ENCODE data around the gene HEXIM2. TPM values are rescaled to one million over a fixed set of nuclear protein-coding genes. Genes with fewer than 3 reads are reported as not detected.
A peak's percentile ranks its signal among the peaks of the same experiment; 100 is the strongest.

HEXIM2 gene
- total and polyA plus RNA-seq, 2 of the 13 experiments (the other 11 are each of a cell fraction or from before 2014, with no cell fraction given), result 27.1 to 32.4 TPM

DNA sequence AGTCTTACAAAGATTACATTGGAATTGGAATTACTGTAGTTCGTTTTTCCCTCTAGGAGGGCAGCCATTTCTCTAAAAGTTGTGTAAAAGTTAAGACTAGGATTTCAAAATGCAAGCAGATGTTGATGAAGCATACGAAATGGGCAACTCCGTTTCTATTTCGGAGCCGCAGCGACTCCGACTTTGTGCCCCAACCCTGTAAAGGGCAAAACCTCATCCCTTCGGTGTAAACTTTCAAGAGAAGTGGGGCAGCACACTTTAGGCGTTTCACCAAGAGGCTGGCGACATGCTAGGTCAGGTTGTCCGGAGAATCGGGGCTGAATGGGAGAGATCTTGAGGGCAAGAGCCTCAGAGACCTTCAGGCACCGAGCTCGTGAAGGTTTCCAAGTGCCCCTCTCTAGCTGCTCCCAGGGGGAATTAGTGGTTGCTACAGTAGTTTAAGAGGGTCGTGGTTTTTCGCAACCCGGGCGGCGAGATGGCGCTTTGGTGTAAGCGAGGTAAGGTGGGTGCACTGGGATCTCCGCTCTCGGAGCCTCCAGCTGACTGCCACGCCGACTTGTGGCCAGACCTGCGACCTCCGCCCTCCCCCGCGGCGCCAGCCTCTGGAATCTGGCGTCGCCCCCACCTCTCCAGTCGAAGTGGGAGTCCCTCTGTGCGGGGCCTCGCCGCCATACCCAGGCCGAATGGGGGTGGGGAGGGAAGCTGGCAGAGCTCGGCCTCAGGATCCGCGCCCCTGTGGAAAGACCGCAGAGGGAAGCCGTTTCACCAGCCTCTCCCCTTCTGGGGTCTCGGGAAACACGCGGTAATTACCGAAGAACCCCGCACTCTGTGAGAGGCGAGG, 1.0 kb upstream of the HEXIM2 start (continued):
- TF ChIP-seq NRL (CRISPR knock-in tag; IDR thresholded peaks at IDR 0.05; ENCODE audit: borderline replicate concordance) (peak; percentile 92; the same call in 1 of the 2 replicates), AGO1 (IDR thresholded peaks at IDR 0.05; ENCODE audit: low read depth, low read length, poor library complexity, severe bottlenecking) (no peak), TBX2 (CRISPR knock-in tag; IDR thresholded peaks at IDR 0.05; ENCODE audit: borderline replicate concordance) (peak; percentile 70; the same call in 1 of the 2 replicates), TMF1 (CRISPR knock-in tag; IDR thresholded peaks at IDR 0.05; ENCODE audit: low read depth) (no peak), ZNF343 (CRISPR knock-in tag; IDR thresholded peaks at IDR 0.05) (peak; percentile 88), NCOA2 (CRISPR knock-in tag; IDR thresholded peaks at IDR 0.05) (no peak; the same call in 1 of the 2 replicates), ZNF441 (CRISPR knock-in tag; IDR thresholded peaks at IDR 0.05; ENCODE audit: borderline replicate concordance) (peak; percentile 78), CEBPB (IDR thresholded peaks at IDR 0.05; ENCODE audit: borderline replicate concordance, low read depth, low read length) (0 out of 2 replicates have a peak, but pooled peaks have one; percentile 7), SIN3B (IDR thresholded peaks at IDR 0.05; ENCODE audit: low read length) (no peak), ZNF546 (CRISPR knock-in tag; conservative IDR thresholded peaks at IDR 0.05) (no peak; the same call in 1 of the 2 replicates), HNF4A (CRISPR knock-in tag; IDR thresholded peaks at IDR 0.05) (peak; percentile 52; the same call in 1 of the 2 replicates), ZNF333 (CRISPR knock-in tag; IDR thresholded peaks at IDR 0.05; ENCODE audit: borderline replicate concordance) (peak; percentile 83; the same call in 1 of the 2 replicates)
- TF ChIP-seq, protein P1, sequence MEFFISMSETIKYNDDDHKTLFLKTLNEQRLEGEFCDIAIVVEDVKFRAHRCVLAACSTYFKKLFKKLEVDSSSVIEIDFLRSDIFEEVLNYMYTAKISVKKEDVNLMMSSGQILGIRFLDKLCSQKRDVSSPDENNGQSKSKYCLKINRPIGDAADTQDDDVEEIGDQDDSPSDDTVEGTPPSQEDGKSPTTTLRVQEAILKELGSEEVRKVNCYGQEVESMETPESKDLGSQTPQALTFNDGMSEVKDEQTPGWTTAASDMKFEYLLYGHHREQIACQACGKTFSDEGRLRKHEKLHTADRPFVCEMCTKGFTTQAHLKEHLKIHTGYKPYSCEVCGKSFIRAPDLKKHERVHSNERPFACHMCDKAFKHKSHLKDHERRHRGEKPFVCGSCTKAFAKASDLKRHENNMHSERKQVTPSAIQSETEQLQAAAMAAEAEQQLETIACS (CRISPR knock-in tag; IDR thresholded peaks at IDR 0.05), result no peak
- TF ChIP-seq, protein P2, sequence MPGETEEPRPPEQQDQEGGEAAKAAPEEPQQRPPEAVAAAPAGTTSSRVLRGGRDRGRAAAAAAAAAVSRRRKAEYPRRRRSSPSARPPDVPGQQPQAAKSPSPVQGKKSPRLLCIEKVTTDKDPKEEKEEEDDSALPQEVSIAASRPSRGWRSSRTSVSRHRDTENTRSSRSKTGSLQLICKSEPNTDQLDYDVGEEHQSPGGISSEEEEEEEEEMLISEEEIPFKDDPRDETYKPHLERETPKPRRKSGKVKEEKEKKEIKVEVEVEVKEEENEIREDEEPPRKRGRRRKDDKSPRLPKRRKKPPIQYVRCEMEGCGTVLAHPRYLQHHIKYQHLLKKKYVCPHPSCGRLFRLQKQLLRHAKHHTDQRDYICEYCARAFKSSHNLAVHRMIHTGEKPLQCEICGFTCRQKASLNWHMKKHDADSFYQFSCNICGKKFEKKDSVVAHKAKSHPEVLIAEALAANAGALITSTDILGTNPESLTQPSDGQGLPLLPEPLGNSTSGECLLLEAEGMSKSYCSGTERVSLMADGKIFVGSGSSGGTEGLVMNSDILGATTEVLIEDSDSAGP (CRISPR knock-in tag; IDR thresholded peaks at IDR 0.05; ENCODE audit: borderline replicate concordance), result no peak
- TF ChIP-seq, protein P3, sequence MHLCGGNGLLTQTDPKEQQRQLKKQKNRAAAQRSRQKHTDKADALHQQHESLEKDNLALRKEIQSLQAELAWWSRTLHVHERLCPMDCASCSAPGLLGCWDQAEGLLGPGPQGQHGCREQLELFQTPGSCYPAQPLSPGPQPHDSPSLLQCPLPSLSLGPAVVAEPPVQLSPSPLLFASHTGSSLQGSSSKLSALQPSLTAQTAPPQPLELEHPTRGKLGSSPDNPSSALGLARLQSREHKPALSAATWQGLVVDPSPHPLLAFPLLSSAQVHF (CRISPR knock-in tag; IDR thresholded peaks at IDR 0.05), result no peak
- TF ChIP-seq, protein P4, sequence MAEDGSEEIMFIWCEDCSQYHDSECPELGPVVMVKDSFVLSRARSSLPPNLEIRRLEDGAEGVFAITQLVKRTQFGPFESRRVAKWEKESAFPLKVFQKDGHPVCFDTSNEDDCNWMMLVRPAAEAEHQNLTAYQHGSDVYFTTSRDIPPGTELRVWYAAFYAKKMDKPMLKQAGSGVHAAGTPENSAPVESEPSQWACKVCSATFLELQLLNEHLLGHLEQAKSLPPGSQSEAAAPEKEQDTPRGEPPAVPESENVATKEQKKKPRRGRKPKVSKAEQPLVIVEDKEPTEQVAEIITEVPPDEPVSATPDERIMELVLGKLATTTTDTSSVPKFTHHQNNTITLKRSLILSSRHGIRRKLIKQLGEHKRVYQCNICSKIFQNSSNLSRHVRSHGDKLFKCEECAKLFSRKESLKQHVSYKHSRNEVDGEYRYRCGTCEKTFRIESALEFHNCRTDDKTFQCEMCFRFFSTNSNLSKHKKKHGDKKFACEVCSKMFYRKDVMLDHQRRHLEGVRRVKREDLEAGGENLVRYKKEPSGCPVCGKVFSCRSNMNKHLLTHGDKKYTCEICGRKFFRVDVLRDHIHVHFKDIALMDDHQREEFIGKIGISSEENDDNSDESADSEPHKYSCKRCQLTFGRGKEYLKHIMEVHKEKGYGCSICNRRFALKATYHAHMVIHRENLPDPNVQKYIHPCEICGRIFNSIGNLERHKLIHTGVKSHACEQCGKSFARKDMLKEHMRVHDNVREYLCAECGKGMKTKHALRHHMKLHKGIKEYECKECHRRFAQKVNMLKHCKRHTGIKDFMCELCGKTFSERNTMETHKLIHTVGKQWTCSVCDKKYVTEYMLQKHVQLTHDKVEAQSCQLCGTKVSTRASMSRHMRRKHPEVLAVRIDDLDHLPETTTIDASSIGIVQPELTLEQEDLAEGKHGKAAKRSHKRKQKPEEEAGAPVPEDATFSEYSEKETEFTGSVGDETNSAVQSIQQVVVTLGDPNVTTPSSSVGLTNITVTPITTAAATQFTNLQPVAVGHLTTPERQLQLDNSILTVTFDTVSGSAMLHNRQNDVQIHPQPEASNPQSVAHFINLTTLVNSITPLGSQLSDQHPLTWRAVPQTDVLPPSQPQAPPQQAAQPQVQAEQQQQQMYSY (CRISPR knock-in tag; IDR thresholded peaks at IDR 0.05), result 0 out of 2 replicates have a peak, but pooled peaks have one; percentile 50
- TF ChIP-seq, protein P5, sequence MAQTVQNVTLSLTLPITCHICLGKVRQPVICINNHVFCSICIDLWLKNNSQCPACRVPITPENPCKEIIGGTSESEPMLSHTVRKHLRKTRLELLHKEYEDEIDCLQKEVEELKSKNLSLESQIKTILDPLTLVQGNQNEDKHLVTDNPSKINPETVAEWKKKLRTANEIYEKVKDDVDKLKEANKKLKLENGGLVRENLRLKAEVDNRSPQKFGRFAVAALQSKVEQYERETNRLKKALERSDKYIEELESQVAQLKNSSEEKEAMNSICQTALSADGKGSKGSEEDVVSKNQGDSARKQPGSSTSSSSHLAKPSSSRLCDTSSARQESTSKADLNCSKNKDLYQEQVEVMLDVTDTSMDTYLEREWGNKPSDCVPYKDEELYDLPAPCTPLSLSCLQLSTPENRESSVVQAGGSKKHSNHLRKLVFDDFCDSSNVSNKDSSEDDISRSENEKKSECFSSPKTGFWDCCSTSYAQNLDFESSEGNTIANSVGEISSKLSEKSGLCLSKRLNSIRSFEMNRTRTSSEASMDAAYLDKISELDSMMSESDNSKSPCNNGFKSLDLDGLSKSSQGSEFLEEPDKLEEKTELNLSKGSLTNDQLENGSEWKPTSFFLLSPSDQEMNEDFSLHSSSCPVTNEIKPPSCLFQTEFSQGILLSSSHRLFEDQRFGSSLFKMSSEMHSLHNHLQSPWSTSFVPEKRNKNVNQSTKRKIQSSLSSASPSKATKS (CRISPR knock-in tag; IDR thresholded peaks at IDR 0.05), result no peak
